ENCODE measurements around the gene PTPRG. TPM values are rescaled to one million over a fixed set of nuclear protein-coding genes. Genes with fewer than 3 reads are reported as not detected.

PTPRG gene
- total and polyA plus RNA-seq, 10 of the 15 experiments (the other 5 are each of a cell fraction or from before 2014, with no cell fraction given): 0.29 to 20.7 (median 1.4) TPM

- ChIA-PET SMC1A (ENCODE audit: uncharacterized antibody, unreplicated experiment) (interaction anchor here (1.0 to 5.5 kb wide), 12 partner anchors 9 to 151 kb away, joined by 3 to 34 read pairs (median 8); no protein-coding TSS in a partner anchor), RAD21 (ENCODE audit: unreplicated experiment) (interaction anchor here (0.7 to 4.4 kb wide), 7 partner anchors 8 to 211 kb away, joined by 3 to 19 read pairs (median 4); no protein-coding TSS in a partner anchor), POLR2A (interaction anchor here (0.8 to 1.3 kb wide), 2 partner anchors 14 to 206 kb away, joined by 3 to 6 read pairs; no protein-coding TSS in a partner anchor), CTCF (interaction anchor here (0.7 to 1.7 kb wide), 8 partner anchors 8 to 97 kb away, joined by 3 to 6 read pairs (median 4); no protein-coding TSS in a partner anchor)
- Histone ChIP-seq H3K79me2 (ENCODE audit: control insufficient read depth, insufficient read depth, low read length) (no peaks in the 10 kb centered on the region), H3K4me3 (no peak overlapping the region), H3K9me3 (replicated peaks; ENCODE audit: control insufficient read depth, insufficient read depth, low read length) (no peaks in the 10 kb centered on the region), H3K4me1 (ENCODE audit: control insufficient read depth, insufficient read depth, low read length) (no peaks in the 10 kb centered on the region), H3K9ac (ENCODE audit: control insufficient read depth, insufficient read depth, low read length) (no peak overlapping the region), H2AFZ (ENCODE audit: control insufficient read depth, low read depth, low read length) (no peak overlapping the region), H3K4me2 (ENCODE audit: control insufficient read depth, insufficient read depth) (no peak overlapping the region), H3K27me3 (replicated peaks in 1 of 2; ENCODE audit: control insufficient read depth in 2 of 2, insufficient read depth in 2 of 2, low read length in 1 of 2) (no peaks in the 10 kb centered on the region; a peak in 2 of 4 replicates), H4K20me1 (ENCODE audit: control insufficient read depth, insufficient read depth) (no peaks in the 10 kb centered on the region), H3K36me3 (ENCODE audit: control insufficient read depth in 2 of 2, insufficient read depth in 2 of 2, low read length in 1 of 2) (no peaks in the 10 kb centered on the region), H3K27ac (ENCODE audit: control insufficient read depth, insufficient read depth) (no peak overlapping the region)
- BruUV-seq (replicated peaks): no TSS peak
- in situ Hi-C loops (cut with MboI): no loop called here
- DNase-seq (ENCODE audit: low read depth, low spot score) (no peak), ATAC-seq (no peak), FAIRE-seq (no peak)
- intact Hi-C loops (cut with micrococcal nuclease; ENCODE audit: unreplicated experiment): loop anchor here (5.0 kb wide), 1 partner anchor 121 kb away; the partner anchor contains the start of gene PTPRG
- TF ChIP-seq PBX3 (IDR thresholded peaks at IDR 0.05; ENCODE audit: insufficient replicate concordance, low read depth, low read length): no peak
- TF ChIP-seq SMAD1 (IDR thresholded peaks at IDR 0.05; ENCODE audit: low read depth, partially characterized antibody): no peak
- no peak for TF ChIP-seq CBX5 (IDR thresholded peaks at IDR 0.05; ENCODE audit: low read depth)
- TF ChIP-seq ZBTB33 (IDR thresholded peaks at IDR 0.05): no peak
- TF ChIP-seq RBBP5 (conservative IDR thresholded peaks at IDR 0.05): no peak
- 40% methylated on average over 11 of the region's 11 CpGs for WGBS (ENCODE audit: insufficient coverage, insufficient replicate concordance, low lambda C conversion rate, missing lambda C conversion rate)
These were observed 122.3 kb downstream of the PTPRG start for GRCh38 chr3:61683549-61684236.
